Measurements from ENCODE around the gene LTO1.

DNA sequence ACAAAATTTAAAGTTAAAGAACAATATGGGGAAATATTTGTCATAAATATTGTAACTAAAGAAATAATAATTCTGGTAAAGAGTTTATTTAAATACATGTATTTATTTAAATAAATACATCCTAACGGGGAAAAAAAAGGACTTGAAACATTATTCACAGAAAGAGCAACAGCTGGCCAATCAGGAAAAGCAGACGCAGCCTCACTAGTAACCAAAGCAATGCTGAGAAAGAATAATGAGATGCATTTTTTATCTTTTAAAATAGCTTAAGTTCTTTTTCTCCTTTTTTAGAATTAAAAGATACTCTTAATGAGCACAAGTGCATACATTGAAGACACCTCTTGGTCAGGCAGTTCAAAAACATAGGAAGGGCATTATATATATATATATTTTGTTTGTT, 2.6 kb upstream of the LTO1 start:
- TF ChIP-seq, protein P1, sequence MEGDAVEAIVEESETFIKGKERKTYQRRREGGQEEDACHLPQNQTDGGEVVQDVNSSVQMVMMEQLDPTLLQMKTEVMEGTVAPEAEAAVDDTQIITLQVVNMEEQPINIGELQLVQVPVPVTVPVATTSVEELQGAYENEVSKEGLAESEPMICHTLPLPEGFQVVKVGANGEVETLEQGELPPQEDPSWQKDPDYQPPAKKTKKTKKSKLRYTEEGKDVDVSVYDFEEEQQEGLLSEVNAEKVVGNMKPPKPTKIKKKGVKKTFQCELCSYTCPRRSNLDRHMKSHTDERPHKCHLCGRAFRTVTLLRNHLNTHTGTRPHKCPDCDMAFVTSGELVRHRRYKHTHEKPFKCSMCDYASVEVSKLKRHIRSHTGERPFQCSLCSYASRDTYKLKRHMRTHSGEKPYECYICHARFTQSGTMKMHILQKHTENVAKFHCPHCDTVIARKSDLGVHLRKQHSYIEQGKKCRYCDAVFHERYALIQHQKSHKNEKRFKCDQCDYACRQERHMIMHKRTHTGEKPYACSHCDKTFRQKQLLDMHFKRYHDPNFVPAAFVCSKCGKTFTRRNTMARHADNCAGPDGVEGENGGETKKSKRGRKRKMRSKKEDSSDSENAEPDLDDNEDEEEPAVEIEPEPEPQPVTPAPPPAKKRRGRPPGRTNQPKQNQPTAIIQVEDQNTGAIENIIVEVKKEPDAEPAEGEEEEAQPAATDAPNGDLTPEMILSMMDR (IDR thresholded peaks at IDR 0.05; ENCODE audit: low read depth, low read length), result no peak
- no peak for TF ChIP-seq POLR2A (IDR thresholded peaks at IDR 0.05; ENCODE audit: extremely low read depth, insufficient read length)
